Activated T-cell treated with anti-CD3 and anti-CD28 coated beads for 4 hours (primary cell): Measurements from ENCODE around the gene ARSG.
"Not testable (repeated sequence)": the region's sequence is repeated elsewhere in the genome, so short reads cannot be mapped to it uniquely, and the experiment has no call there.

Source experiments
- DNase-seq: peaks from one replicate; pipeline ENCODE4 v3.0.0-alpha.2; 2020

ARSG gene

GRCh38 chr17:68290955-68291835 lies at the start of gene ARSG, which contains the start of gene SLC16A6:
ARSG (plus strand) TSS chr17:68291495; CDS start chr17:68307494, 15,999 bp downstream.
SLC16A6 (minus strand) TSS chr17:68291127; CDS start chr17:68278320, 12,807 bp downstream.
- peak; percentile 62 for DNase-seq

DNA sequence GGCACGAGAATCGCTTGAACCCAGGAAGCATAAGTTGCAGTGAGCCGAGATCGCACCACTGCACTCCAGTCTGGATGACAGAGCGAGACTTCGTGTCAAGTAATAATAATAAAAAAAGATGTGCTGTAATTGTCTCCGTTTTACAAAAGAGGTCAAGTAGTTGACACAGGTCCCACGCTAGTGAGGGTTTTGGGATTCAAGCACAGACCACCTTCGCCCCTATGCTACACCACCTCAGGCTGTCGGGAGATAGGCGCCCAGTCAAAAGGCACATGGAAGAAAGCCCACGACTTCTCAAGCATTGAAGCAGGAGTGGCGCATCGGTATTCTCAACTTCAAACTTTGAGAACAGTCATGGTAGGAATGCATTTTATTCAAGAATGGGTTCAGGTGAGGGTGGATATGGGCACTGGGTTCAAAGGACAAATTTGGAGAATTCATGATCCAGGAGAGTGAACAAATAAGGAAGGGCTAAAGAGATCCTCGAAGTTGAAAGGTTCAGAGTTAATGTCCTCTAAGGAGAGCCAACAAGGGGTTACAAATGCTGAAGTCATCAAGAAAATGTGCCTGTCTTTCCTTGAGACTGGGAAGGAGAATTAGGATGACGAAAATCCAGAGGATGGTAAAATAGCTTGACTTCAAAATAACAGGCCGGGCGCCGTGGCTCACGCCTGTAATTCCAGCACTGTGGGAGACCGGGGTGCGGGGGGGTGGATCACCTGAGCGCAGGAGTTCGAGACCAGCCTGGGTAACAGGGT lies 44.8 kb upstream of the ARSG start:
- no peak for DNase-seq

DNA sequence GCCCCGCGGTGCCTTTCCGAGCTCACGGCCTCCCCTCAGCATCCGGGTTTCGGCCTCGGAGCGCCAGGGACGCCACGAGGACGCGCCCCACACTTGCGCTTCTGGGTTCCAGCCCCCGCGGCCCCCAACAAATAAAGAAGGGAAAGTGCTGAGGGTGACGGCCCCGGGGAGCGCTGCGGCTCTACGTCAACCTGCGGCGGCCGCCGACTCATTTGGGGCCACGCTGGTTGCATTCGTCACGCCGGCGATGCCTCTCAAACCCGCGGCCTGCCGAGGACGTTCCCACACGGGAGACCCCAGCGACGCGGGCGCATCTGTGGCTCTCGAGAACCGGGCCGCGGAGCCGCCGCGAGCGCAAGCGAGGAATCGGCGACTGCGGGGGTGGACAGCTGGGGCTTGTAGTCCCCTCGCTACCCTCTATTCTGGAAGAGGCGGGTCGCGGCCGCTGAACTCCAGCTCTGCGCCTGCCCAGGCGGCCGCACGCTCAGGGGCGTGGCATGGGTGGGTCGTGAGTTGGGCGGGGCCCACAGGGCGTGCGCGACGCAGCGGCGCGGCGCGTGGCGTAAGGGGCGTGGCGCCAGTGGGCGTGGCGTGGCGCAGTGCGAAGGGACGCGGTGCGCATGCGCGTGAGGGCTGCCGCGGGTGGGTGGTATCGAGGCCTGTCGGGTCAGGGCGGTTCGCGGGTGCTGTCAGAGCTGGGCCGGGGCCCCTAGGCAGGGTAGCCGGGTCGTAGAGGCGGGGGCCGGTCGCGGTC lies 43.7 kb upstream of the ARSG start, which contains the start of gene AMZ2:
Gene AMZ2 (plus strand): TSS at position 599 of the 754 bp plus-strand sequence. CDS start 2,145 bp downstream, outside the sequence.
- peak; percentile 97 for DNase-seq

DNA sequence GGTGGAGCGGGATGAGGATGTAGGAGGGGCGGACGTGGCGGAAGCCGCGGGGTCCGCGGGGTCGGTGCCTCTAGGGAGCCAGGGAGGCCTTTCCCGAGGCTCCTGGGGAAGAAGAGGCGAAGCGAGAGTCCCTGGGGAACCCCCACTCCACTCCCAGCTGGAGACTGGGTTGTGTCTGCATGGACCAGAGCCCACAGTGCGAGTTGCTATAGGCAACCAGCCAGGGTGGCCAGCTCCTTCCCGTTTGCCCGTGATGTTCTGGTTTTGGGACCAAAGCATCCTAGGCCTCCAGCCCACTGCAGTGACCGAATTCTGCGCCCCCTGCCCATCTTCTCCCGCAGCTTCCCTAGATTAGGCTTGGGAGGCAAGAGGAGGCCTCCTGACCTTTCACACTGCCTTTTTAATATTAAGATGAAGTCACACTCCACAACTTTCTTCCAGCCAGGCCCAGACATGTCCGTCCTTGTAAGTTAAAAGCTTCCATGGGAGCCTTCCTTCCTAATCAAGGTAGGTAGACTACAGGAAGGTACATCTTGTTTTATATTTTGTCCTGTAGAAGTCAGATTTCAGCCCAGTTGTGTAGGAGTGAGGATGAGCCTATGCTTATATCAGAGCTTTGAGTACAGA lies 43.0 kb upstream of the ARSG start:
- DNase-seq = no peak

- no peak for DNase-seq
Measured at GRCh38 chr17:68248891-68249290, 42.4 kb upstream of the ARSG start.

- DNase-seq = no peak
Measured at GRCh38 chr17:68249354-68249765, 41.9 kb upstream of the ARSG start.

GRCh38 chr17:68253426-68253825 lies 37.9 kb upstream of the ARSG start:
- not testable (repeated sequence) for DNase-seq

- DNase-seq = no peak
Measured at GRCh38 chr17:68255151-68255550, 36.1 kb upstream of the ARSG start.

DNA sequence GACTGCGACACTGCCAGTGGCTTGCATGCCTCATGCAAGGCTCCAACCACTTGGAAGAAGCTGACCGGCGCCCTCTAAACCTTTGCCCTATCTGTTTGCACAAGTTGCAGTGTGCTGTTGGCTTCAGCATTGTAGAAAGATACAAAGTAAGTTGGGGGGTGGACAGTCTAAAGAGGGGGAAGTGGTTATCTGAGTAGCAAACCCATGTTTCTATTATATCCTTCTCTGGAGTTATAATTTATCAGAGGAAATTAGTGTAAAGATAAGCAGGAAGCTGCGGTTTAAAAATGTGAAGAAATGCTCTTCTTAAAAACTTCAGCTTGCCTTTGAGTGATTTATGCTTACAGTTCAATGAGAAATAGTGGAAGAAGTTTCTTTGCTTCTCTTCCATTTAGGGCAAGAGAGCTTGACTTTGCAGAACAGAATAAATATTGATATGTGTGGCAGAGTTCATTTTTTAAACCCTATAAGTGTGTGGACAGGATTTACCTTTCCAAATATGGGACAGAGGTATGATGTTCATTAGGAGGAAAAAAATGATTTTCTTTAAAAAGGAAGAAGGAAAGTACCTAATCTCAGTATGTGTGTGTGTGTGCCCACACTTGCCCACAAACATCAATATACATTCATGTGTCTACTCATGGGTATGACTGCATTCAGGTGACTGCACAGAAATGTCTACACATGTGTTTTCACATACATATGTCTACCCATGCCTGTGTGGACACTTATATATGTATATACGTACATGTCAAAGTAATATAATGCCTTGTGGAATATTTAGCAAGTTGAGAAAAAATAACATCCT lies 35.4 kb upstream of the ARSG start:
- DNase-seq = no peak

GRCh38 chr17:68256701-68257100 lies 34.6 kb upstream of the ARSG start:
- not testable (repeated sequence) for DNase-seq

DNA sequence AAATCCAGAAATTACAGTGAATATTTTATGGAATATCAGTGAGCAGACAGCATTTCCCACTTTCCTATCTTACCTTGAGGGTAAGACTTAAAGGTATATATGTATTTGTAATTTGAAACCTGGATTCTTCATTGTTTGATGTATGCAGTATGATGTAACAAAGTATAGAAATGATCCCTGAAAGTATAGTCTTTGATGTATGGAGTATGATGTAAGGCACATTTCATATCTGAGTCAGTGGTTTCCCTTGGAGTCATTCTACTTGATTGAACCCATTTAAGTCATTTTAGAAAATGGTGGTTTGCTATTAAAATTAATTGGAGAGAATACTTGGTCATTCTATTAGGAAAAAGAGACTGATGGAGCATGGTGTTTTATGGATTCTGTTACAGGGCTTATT lies 33.4 kb upstream of the ARSG start:
- DNase-seq = no peak

- peak; percentile 56 for DNase-seq
Measured at GRCh38 chr17:68258890-68259647, 32.2 kb upstream of the ARSG start.

GRCh38 chr17:68259648-68259951 lies 31.7 kb upstream of the ARSG start:
- DNase-seq = not testable (repeated sequence)

- DNase-seq = no peak
Measured at GRCh38 chr17:68260051-68260762, 31.1 kb upstream of the ARSG start.

GRCh38 chr17:68262467-68262866 lies 28.8 kb upstream of the ARSG start:
- DNase-seq = not testable (repeated sequence)

DNA sequence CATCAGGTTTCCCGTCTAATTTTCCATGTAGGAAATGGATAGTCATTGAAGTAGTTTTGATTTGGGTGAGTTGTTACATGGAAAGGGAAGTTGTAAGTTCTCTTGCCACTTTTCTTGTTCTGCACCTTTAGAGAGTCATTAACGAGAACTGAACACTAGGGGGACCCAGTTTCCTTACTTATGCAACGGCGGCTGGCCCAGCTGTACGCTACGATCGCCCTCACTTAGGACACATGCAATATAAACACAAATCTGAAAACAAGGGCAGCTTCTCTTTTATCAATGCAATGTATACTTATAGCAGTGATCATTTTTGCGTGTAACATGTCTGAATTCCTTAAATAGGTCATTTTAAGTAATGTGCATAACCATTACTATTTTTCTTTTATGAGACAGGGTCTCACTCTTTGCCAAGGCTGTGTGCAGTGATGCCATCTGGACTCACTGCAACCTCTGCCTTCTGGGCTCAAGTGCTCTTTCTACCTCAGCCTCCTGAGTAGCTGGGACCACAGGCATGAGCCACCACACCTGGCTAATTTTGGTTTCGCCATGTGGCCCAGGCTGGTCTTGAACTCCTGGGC lies 28.1 kb upstream of the ARSG start:
- not testable (repeated sequence) for DNase-seq

- not testable (repeated sequence) for DNase-seq
Measured at GRCh38 chr17:68265833-68266232, 25.5 kb upstream of the ARSG start.

DNA sequence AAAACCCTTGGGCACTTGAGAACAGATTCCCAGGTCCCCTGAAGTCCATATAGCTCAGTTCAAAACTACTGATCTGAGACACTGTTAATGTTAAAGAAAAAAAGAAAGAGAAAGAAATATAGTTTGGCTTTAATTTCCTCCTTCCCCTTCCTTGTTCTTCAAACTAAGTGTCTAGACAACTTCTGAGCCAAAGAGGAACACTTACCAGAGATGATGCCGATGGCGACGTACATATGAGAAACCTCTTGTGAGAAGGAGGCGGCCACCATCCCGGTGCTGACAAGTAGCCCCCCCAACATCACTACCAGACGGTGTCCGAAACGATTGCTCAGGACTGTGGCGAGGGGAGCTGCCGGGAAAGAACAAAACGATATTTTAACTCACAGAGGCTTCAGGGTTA lies 17.6 kb upstream of the ARSG start:
- no peak for DNase-seq

DNA sequence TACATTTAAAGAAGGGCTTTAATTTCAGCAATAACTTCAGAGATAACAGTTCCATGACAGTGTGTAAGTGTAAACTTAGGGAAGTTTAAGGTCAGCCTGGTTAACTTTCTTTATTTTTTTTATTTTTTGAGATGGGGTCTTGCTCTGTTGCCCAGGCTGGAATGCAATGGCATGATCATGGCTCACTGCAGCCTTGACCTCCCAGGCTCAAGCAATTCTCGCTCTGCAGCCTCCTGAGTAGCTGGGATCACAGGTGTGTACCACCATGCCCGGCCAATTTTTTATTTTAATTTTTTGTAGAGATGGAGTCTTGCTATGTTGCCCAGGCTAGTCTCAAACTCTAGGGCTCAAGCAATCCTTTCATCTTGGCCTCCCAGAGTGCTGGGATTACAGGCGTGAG lies 15.0 kb upstream of the ARSG start:
- DNase-seq = not testable (repeated sequence)

DNA sequence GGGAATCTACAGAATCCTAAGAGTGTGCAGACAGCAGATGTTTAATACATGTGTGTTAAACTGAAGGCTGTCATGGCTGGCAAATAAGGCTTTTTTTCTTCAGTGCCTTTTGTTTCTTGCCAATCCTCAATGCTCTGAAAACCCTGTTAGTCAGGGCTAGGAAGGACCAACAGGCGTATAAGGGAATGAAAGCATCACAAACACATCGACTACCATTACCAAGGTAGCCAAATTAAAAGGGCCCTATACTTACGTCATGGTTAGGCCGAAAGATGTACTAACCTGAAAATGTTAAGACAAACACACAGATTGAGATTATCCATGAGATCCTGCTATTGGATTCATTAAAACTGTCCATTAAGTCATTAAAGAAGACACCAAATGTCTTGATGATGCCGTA lies 13.5 kb upstream of the ARSG start:
- DNase-seq = no peak
